Small intestine (tissue), 7 donors: ENCODE data around the gene MYPOP. TPM values are rescaled to one million over a fixed set of nuclear protein-coding genes. Genes with fewer than 3 reads are reported as not detected.

Experiments used
- DNase-seq, 2 donors: peaks; one replicate each; pipeline versions ENCODE4 v3.0.0 to v3.0.0-alpha.2; 2013
- FAIRE-seq: peaks from 2 replicates; lab custom pipeline; 2012; peaks lifted over from hg19 to GRCh38; lab: Jason Lieb, UNC
- H3K27ac ChIP-seq, 3 donors: one replicate each; pipeline ENCODE4 v1.5.1; 2013; ENCODE audit warnings: low read length in 2 of 3, mild to moderate bottlenecking in 2 of 3, control low read depth in 1 of 3, inconsistent platforms in 1 of 3, low read depth in 1 of 3, moderate library complexity in 1 of 3
- H3K27me3 ChIP-seq, 3 donors: one replicate each; pipeline ENCODE4 v1.6.1; 2013; ENCODE audit warnings: low read length in 3 of 3, inconsistent platforms in 1 of 3; ENCODE audit not compliant: control insufficient read depth in 3 of 3, insufficient read depth in 3 of 3
- H3K36me3 ChIP-seq, 3 donors: one replicate each; pipeline ENCODE4 v1.6.1; 2013; ENCODE audit warnings: low read length in 3 of 3, inconsistent platforms in 1 of 3, low read depth in 1 of 3, mild to moderate bottlenecking in 1 of 3, moderate library complexity in 1 of 3; ENCODE audit not compliant: control insufficient read depth in 3 of 3, insufficient read depth in 2 of 3
- H3K4me1 ChIP-seq, 3 donors: one replicate each; pipeline ENCODE4 v1.6.1; 2013; ENCODE audit warnings: low read length in 2 of 3, inconsistent platforms in 1 of 3, low read depth in 1 of 3, mild to moderate bottlenecking in 1 of 3, moderate library complexity in 1 of 3; ENCODE audit not compliant: control insufficient read depth in 3 of 3, insufficient read depth in 2 of 3
- H3K4me3 ChIP-seq, 3 donors: one replicate each; pipeline ENCODE4 v1.5.1; 2013; ENCODE audit warnings: low read length in 3 of 3, control low read depth in 1 of 3, inconsistent platforms in 1 of 3, low read depth in 1 of 3, mild to moderate bottlenecking in 1 of 3, moderate library complexity in 1 of 3
- H3K9me3 ChIP-seq, 2 donors: one replicate each; pipeline ENCODE4 v1.6.1; 2013; ENCODE audit warnings: low read depth in 1 of 2, low read length in 1 of 2; ENCODE audit not compliant: control insufficient read depth in 2 of 2, insufficient read depth in 1 of 2
- WGBS, 3 donors: extraction: QIAGEN DNeasy Blood & Tissue Kit; methylation state at CpG; one replicate each; pipeline ENCODE4 v1.1.7; 2013; 5-methylcytosine and 5-hydroxymethylcytosine counted together
- polyA plus RNA-seq, 4 donors: library from polyadenylated mRNA; stranded (reverse) in 3 of 4; unstranded in 1 of 4; fragments of 200-250 nt in 3 of 4; fragments of 120-200 nt in 1 of 4; gene quantifications; one replicate each; pipeline versions ENCODE4 v1.2.1 to v1.2.3, GENCODE V29; 2013
- donor health status: healthy with polysubstance abuse.
- donor health status: control.
- donor health status: control.
- donor health status: Bipolar disorder and iron deficiency.
- donor health status: healthy.

The MYPOP gene
- polyA plus RNA-seq, 4 donors = 4.8 to 10.7 (median 8.4) TPM

DNA sequence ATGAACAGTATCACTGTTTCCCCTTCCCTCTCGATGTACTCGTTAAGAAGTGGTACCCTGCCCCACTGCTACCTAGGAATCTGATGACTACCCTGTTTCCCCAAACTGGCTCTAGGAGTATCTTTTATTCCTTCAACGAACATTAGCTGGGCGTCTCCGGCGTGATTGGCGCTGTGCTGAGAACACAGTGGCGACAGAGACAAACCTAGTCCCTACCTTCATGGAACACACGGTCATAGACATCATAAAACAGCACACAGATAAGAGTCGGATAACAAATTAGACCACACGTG, 40.2 kb downstream of the MYPOP start:
- no peak for FAIRE-seq
- peak overlapping the region; percentile 70 to 80 (median 74) for H3K4me3 ChIP-seq
- H3K9me3 ChIP-seq = no peaks in the 10 kb centered on the region
- peaks cover 2 to 27% (median 8%) of the 10 kb centered on the region in 3 donors for H3K36me3 ChIP-seq
- peak in 1 of 2 donors; percentile 93 for DNase-seq
- H3K4me1 ChIP-seq = peaks cover 0 to 14% (median 0%) of the 10 kb centered on the region in 3 donors
- peak overlapping the region; percentile 27 to 94 (median 93) for H3K27ac ChIP-seq
- 0 to 2% (median 1%) methylated on average over 11 of the region's 11 CpGs for WGBS, 3 donors
- peaks cover 0 to 7% (median 0%) of the 10 kb centered on the region in 3 donors for H3K27me3 ChIP-seq

DNA sequence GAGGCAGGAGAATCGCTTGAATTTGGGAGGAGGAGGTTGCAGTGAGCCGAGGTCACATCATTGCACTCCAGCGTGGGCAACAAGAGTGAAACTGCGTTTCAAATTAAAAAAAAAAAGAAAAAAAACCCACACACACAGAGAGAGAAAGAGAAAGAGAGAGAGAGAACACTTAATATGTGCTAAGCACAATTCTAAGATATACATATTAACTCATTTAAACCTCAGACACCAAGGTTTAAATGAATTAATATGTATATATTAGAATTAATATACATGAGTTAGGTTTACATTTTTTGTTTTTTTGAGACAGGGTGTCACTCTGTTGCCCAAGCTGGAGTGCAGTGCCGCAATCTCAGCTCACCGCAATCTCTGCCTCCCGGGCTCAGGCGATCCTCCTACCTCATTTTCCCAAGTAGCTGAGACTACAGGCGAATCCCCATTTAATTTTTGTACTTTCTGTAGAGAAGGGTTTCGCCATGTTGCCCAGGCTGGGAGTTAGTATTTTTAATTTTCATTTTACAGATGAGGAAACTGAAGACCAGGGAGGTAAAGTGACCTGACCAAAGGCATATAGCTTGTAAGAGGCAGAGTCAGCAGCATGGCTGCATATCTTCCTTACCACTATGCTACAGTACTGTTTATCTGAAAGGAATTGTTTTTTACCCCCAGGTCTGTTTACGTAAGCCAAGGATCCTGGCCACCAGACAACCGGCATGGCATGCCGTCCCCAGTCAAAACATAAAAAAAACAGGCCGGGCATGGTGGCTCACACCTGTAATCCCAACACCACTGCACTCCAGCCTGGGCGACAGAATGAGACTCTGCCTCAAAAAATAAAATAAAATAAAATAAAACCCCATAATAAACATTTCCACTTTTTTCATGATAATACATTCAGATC, 41.8 kb downstream of the MYPOP start:
- H3K4me1 ChIP-seq = peaks cover 0 to 7% (median 0%) of the 10 kb centered on the region in 3 donors
- WGBS, 3 donors = 85 to 86% (median 86%) methylated on average over 15 of the region's 15 CpGs
- H3K36me3 ChIP-seq = peaks cover 2 to 36% (median 8%) of the 10 kb centered on the region in 3 donors
- no peaks in the 10 kb centered on the region for H3K9me3 ChIP-seq
- H3K27me3 ChIP-seq = peaks cover 0 to 7% (median 0%) of the 10 kb centered on the region in 3 donors
- no peak overlapping the region for H3K27ac ChIP-seq
- H3K4me3 ChIP-seq = no peak overlapping the region
- FAIRE-seq = no peak
- no peak for DNase-seq

DNA sequence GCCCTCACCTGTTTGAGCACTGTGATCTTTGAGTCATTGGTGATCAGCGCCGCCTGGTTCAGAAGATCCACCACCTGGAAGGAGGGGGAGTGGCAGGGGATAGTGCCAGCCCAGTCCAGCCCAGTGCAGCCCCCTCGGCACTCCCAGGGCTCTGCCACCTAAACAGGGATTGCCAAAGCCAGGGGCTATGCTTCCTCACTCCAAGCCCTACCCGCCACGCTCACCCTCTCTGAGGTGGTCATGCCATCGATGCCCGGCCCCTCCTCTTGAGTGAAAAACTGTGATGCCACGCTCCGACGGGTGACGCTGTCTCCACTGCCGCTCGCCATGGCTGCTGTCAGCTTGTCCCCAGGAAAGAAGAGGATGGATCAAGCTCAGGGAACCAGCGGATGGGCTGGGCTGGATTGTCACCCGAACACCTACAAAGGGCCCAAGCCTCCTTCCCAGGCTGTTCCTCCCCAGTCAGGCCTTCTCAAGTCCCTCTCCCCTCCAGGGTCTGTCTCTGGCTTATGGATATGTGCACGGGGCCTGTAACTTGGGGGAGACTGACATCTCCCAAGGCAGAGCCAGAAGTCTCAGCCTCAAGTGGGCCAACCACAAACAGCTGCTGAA, 48.1 kb downstream of the MYPOP start:
- no peak for FAIRE-seq
- no peaks in the 10 kb centered on the region for H3K27me3 ChIP-seq

DNA sequence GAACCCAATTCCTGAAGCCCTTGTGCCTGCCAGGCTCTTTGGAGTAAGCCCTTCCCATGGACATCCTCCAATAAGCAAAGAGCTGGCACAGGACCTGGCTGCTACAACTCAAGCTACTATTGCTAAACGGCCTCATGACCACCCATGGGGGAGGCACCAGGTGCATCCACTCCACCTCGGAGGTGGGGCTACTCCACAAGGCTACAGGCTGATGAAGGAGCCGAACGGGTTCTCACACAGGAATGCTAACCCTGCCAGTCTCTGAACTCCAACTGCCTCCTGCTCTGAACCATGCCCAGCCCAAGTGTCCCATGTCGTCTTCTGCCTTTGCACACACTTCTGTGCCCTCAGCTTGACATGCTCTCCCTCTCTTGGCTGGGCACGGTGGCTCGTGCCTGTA, 49.4 kb downstream of the MYPOP start:
- FAIRE-seq = no peak
- no peak for DNase-seq

More for the DNA sequence above, 48.1 kb downstream of the MYPOP start:
- no peaks in the 10 kb centered on the region for H3K4me1 ChIP-seq
- H3K4me3 ChIP-seq = no peak overlapping the region
- no peak overlapping the region for H3K27ac ChIP-seq
- peaks cover 9 to 76% (median 14%) of the 10 kb centered on the region in 3 donors for H3K36me3 ChIP-seq
- 93 to 96% (median 95%) methylated on average over 11 to 16 of the region's 16 CpGs for WGBS, 3 donors
- DNase-seq = no peak
- no peaks in the 10 kb centered on the region for H3K9me3 ChIP-seq

DNA sequence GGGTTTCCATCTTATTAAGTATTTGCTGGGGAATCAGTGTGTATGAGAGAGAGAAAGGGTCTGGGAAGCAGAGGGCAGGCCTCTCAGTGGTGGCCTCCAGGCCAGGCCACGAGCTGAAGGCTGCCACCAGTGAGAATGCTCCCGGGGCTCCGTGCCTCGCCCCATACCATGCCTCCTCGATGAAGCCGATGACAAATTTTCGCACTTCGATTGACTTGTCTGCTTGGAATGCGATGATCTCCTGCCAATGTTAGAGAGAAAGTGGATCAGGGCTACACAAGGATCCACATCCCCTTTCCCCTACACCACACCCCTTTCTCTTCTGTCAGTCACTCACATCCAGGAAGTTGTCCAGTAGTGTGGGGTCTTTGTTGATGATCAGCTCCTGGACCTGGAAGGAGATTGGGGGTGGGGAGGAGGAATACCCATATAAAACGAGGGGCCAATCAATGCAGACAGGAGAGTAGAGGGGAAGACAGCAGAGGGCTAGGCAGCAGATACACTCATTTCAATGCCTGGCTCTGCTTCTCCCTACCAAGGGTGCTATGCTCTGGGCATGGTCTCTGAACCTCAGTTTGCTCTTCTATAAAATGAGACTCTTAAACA, 50.2 kb downstream of the MYPOP start:
- Histone ChIP-seq H3K4me1 (no peaks in the 10 kb centered on the region), H3K27ac (no peak overlapping the region), H3K27me3 (no peaks in the 10 kb centered on the region), H3K36me3 (peaks cover 13 to 82% (median 16%) of the 10 kb centered on the region in 3 donors), H3K4me3 (no peak overlapping the region), H3K9me3 (no peaks in the 10 kb centered on the region)
- no peak for DNase-seq
- 92 to 93% (median 92%) methylated on average over 10 of the region's 10 CpGs for WGBS, 3 donors
- FAIRE-seq = no peak

More for the DNA sequence above, 49.4 kb downstream of the MYPOP start:
- H3K4me3 ChIP-seq = no peak overlapping the region
- no peaks in the 10 kb centered on the region for H3K4me1 ChIP-seq
- H3K9me3 ChIP-seq = no peaks in the 10 kb centered on the region
- WGBS, 3 donors = 79 to 86% (median 84%) methylated on average over 7 of the region's 7 CpGs
- H3K27ac ChIP-seq = no peak overlapping the region
- H3K36me3 ChIP-seq = peaks cover 6 to 75% (median 12%) of the 10 kb centered on the region in 3 donors
- H3K27me3 ChIP-seq = no peaks in the 10 kb centered on the region

DNA sequence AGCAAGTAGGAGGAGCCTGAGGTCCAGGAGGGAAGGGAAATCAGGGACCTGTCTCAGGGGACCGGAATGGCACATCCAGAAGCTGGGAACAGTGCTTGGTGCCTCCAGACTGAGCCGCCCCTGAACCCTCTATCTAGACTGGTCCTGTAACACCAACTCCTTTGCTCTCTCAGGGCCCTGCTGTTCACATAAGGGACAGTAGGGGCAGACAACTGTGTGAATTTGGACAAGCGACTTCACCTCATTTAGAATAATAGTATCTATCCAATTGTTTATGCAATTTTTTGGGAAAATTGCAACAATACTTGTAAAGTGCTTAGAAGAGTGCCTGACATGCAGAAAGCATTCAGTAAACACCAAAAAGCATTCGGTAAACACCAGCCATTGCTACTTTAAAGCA, 53.5 kb downstream of the MYPOP start:
- no peak for FAIRE-seq
- Histone ChIP-seq H3K4me1 (no peaks in the 10 kb centered on the region), H3K4me3 (no peak overlapping the region), H3K9me3 (no peaks in the 10 kb centered on the region), H3K27ac (no peak overlapping the region), H3K36me3 (peaks cover 17 to 78% (median 19%) of the 10 kb centered on the region in 3 donors), H3K27me3 (no peaks in the 10 kb centered on the region)
- WGBS, 3 donors = 84 to 91% (median 88%) methylated on average over 4 of the region's 4 CpGs
- no peak for DNase-seq

DNA sequence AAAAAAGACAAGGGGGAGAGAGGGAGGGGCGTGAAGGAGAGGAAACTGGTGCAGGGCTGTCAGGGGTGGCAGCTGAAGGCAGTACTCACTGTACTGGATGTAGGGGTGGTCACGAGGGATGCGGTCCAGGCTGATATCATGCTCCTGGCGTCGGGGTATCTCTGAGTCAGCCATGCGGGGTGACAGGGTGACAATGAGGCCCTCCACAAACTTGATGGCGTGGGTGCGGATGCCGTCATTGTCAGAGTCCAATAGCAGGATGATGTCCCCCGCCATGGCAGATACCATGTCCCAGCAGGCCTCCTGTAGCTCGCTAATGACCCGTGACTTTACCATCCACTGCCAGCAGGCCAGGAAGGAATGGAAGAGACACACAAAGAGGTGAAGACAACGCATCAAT, 54.8 kb downstream of the MYPOP start:
- WGBS, 3 donors = 95% methylated on average over 13 of the region's 13 CpGs
- no peak overlapping the region for H3K4me3 ChIP-seq
- peaks cover 17 to 78% (median 26%) of the 10 kb centered on the region in 3 donors for H3K36me3 ChIP-seq
- DNase-seq (no peak), FAIRE-seq (no peak)
- H3K27ac ChIP-seq = no peak overlapping the region
- no peaks in the 10 kb centered on the region for H3K4me1 ChIP-seq
- H3K27me3 ChIP-seq = no peaks in the 10 kb centered on the region
- no peaks in the 10 kb centered on the region for H3K9me3 ChIP-seq

DNA sequence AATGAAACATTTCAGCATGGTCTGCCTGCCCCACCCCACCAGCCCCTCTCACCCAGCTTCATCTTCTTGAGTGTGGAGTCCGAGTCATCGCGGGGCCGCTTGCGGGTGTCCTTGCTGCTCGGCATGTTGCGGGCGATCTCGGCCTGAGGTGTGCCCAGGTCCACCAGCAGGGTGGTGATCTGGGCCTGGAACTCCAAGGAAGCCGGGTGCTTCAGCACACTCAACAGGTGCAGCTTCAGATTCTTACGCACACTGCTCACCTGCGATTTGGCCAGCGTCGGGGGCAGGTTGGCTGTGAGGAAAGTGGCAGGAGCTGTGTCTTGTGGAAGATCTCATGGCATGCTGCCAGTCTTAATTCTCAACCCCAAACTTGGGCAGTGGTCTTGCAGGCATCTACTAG, 60.2 kb downstream of the MYPOP start:
- Histone ChIP-seq H3K4me1 (no peaks in the 10 kb centered on the region), H3K4me3 (no peak overlapping the region), H3K27ac (no peak overlapping the region), H3K36me3 (peaks cover 26 to 78% (median 33%) of the 10 kb centered on the region in 3 donors), H3K27me3 (no peaks in the 10 kb centered on the region), H3K9me3 (peaks cover 0 to 6% of the 10 kb centered on the region in 2 donors)
- DNase-seq (no peak), FAIRE-seq (no peak)
- 95 to 96% (median 96%) methylated on average over 14 of the region's 14 CpGs for WGBS, 3 donors
